Dermis blood vessel endothelial cell (primary cell): ENCODE results near the gene NBEA. TPM values are rescaled to one million over a fixed set of nuclear protein-coding genes. Genes with fewer than 3 reads are reported as not detected.

Source experiments
- DNase-seq: peaks from one replicate; pipeline ENCODE4 v3.0.0; 2010
- total RNA-seq: library from RNA; depleted of rRNA; stranded (reverse); fragments of >200 nt; gene quantifications from 2 replicates; pipeline ENCODE4 v1.2.3, GENCODE V29; 2014

NBEA gene
- total RNA-seq, 1 donor from 2014 or later, result 3.6 TPM

DNA sequence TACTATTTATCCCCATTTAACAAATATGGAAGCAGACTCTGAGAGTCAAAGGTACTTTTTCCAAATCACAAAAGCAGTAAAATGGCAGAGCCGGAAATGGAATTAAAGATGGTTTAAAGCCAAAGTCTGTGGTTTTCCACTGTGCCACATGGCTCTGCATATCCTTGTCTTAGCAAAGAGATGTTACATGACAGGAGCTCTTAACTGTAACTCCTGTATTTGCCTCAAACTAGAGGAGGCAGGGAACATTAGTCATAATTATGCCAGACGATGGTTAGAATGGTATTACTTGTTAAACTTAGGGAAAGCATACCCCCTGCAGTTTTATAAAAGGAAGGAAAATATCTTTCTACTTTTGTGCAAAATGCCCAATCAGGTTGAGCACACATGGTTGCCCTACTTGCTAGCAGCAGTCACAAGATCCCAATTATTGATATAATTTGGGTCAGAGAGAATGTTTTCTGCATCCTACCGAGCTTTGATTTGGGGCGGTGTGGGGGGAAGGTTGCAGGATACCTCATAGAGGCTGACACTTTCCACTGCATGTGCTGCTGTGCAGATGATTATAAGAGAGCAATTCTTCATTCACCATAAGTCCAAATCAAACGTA, 576.4 kb downstream of the NBEA start:
- DNase-seq, result no peak

DNA sequence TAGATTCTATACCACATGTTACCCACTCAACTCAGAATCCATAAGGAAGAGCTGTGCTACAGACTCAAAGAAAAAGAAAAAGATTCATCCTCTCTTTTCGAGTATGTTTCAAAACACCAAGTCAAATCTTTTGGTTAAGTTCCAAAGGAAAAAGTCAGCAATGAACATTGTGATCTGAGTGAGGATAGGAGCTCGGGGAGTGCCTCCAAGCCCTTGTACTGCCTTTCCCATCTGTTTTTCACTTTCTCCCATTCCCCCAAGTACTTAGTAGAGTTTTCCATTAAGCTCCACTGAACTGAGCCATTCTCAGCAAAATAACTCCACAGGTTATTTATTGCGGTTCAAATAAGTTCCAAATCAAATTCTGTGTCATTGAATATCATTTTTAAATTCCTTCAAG, 582.1 kb downstream of the NBEA start:
- DNase-seq, result no peak

DNA sequence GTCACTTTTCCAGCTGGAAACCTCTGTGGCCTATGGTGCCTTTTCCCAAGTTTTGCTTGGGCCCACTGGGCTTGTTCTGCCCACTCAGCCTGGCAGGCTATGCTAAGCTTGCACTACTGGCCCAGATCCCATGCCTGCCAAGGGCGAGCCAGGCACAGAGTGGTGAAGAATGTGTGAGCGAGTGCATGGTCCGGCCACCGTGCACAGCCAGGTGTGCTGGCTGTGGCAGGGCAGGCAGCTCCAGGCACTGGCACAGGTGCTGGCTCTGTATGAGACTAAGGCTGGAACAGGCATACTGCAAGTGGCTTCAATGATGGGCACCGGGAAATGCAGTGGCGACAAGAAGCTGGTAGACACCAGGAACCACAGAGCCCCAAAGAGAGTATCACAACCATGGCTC, 584.5 kb downstream of the NBEA start:
- DNase-seq, result no peak

DNA sequence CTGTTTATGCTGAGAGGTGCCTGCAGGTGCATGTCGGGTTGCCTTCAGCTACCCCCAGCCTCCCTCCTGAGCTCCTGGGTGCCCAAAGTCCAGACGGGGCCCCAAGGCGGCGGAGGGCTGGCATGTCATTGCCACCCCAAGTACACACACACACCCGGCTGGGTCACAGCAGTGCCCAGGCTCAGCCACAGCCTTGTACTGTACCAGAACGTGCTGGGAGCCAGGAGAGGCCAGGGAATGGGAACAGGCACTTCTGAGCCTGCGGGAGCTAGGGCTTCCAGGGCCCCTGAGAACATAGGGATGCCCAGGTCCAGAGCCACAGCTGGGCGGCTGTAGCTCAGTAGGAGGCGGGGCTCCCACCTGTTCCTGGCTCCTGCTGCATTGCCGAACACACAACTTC, 585.4 kb downstream of the NBEA start:
- no peak for DNase-seq

DNA sequence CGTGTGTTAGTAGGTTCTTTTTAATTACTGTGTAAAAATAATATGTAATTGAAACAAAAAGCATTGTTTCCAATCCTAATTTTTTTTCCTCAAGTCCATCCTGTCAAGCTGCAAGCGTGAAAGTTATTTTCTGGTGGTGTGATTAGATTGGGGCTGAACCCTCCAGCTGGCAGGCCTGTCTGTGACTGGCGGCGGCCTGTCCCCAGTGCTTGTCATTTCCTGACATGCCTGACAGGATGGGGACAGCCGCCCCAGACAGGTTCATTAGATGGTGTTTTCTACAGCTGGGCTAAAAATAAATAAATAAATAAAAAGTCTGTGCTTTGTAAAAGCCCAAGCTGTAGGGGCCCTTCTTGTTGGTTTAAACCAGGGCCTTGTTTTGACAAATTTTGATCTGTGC, 588.1 kb downstream of the NBEA start:
- no peak for DNase-seq

DNA sequence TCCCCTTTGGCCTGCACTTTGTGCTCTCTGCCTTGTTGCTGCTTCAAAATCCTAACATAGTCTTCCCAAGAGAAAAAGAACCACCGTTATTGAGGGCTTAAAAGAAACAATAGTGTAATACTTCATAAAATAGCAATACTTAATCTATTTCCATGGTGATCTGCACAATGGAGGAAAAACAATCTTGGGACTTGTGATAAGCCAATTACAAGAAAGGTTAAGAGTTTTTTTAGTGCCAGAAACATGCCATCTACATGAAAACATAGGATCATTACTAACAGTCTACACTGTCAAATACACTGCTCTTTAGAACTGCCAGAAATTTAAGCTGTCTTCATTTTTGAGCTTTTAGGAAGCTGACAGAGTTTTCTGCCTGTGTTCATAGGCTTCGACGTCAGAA, 588.5 kb downstream of the NBEA start:
- DNase-seq, result no peak

DNA sequence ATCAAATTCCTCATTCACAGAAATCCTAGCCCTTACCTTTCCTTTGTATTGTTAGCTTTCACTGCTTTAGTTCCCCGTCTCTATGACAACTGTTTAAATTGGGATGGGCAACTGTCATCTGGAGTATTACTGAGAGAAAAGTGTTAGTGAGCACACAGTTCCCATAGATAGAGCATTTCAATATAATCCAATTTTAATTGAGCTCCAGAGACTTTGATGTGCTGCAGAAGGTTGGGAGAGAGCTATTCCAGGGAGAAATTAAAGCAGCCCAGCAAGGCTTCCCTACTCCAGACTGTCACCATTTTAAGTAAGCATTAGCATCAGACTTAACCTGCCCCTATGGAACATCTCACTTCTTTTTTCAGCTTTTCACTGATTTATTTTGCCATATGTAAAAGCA, 589.5 kb downstream of the NBEA start:
- DNase-seq, result no peak

DNA sequence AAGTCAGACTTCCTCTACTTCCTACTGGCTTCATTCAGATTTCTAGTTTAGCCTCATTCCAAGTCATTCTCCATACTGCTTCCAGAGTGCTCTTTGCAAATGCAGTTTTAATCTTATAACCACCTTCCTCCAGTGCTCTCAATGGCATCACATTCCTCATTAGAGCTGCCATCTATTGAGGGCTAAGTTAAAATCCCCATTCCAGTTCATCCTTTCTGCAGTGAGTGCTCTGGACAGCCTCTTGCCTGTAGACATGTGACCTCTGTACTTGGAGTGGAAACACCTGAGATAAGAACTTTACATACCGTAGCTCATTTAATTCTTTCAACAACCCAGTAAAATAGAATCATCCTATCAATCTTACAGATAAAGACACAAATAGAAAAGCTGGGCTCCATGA, 592.3 kb downstream of the NBEA start:
- no peak for DNase-seq

DNA sequence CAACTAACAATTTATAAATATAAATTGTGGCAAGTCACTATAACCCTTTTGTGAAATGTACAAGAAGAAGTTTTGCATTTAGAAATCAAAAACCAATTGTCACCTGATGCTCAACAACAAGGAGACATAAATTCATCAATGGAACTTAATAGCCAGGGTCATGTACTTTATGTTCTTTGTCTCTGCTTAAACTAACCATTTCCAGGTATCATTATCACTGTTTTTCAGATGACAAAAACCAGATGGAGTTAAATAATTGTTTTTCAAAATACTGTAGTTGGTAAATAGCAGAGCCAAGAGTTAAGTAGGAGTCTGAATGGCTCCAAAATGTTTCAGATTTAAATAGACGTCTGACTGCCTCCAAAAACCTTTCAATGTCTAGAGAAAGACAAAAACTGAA, 606.7 kb downstream of the NBEA start:
- no peak for DNase-seq

DNA sequence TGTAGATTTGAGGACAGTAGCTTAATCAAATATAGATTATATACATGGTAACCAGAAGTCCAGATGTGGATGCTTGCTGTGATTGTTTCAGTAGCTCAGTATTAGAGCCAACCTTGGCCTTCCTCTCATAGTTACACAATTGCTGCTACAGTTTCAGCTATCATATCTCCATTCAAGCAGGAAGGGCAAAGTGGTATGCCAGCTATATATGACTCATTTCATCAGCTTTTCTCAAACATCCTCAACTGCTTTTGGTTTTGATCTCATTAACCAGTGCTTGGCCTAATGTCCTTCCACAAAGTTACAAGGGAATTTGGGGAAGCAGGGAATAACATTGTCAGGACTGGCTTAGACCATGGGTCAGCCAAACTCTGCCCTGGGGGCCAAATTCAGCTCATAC, 607.4 kb downstream of the NBEA start:
- DNase-seq, result no peak

DNA sequence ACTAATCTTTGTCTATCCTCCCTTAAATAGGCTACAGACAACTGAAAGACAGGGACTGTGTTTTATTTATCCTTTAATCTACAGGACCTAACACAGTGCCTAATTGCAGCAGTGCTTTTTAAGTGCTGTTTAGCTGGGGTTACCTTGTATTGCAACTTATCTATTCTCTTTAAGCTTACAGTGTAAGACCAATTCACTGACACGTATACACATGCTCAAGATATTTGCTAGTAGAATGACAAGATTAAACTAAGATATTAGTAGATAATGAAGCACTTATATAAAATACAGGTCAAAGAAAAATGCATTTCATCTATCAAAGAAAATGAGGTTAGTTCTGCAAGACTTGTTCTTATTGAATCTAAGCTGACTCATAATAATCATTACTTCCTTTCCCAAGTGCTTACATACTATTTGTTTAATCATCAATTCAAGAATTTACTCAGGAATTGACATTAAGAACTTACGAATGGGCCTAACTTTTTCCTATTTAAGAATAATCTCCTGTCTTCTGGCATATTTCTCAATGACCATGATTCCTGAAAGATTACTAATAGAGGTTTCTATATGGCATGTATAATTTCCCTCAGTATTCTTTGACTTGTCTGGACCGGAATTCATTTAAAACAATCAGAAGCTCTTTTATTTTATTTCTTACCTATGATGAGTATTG, 610.2 kb downstream of the NBEA start:
- no peak for DNase-seq

DNA sequence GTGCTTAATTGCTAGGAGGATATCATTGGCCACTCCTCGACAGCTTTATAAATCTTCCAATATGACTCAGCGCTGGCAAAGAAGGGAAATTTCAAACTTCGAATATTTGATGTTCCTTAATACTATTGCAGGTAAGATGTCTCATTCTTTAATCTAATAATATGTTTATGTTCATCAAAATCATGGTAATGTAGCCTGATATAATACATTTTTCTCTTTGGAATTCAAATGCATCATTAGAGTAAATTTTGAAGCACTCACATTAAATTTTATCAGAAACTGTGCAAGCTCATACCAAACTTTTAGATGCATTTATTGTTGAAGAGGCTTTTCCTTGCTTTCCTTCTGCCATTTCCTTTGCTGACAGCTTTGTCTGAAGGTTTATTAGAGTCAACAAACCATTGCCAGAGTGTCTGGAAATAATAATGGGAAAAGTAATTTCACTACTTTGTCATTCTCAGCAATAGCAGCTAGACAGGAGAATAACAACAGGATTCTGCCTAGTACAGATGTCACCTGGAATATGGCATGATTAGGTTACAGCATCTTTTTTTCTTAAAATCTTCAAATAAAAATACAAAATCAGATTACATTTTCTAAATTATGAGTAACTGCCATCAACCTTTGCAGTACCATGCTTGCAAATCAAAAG, 613.0 kb downstream of the NBEA start:
- DNase-seq, result no peak

DNA sequence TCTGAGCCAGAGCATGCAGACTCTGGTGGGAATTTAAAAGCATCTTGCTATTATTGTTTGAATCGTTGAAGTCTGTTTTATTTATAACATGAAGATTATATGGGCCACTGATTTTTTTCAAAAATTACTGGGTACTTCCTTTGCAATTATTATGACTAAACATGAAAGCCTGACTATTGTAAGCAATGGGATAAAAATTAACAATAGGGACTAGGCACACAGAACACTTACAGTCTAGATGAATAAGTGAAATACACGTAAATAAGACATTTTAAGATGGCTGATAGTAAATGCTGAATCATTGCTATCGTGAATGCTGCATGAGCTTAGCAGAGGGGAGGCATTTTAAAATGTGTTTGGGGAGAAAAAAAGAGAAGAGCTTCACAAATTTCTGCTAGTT, 615.4 kb downstream of the NBEA start:
- no peak for DNase-seq

DNA sequence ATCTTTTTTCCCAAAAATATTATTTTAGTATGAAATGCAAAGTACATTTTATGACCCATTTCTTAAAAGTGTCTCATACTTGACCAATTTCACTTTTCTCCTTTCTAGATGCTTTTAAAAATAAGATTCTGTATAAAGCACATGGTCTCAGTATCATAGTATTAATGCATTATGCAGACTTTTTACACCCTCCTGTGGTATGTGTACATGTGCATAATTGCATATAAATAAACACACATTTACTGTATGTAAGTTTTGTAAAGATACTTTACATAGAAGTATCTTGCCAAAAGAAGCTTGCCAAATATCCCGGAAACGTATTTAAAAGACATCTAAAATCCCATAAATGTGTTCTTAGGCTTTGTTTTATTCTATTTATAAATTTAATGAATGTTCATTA, 619.5 kb downstream of the NBEA start:
- no peak for DNase-seq

DNA sequence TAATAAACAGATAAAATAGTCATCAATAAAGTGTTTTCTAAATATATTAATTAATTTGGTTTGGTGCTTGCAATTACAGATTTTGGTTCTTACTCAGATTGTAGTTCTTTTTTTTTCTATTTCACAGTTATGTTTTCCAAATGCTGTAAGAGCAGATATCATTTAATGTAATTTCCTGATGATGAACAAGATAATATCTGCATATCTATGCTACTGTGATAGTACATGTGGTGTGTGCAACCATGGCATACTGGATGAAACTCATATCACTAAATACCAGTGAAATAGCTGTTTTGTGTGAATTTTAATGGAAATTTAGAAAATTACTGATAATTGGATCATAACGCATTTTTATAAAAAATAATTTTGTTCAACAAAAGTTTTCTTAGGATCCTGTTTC, 623.2 kb downstream of the NBEA start:
- no peak for DNase-seq

DNA sequence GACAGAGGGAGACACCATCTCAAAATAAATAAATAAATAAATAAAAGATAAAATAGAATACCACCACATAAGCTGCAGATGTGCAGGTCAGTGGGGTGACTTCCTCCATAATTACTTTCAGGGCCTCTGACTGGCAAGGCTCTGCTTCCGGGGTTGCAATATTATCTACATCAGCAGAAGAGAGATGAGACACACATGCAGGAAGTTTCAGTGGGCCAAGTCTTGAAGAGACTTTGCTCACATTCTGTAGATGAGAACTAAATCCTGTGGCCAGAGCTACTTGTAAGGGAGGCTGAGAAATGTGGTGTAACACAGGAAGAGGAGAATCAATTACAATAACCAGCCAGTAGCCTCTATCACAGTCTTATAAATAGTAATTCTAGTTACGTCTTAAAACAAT, 624.3 kb downstream of the NBEA start:
- DNase-seq, result no peak

DNA sequence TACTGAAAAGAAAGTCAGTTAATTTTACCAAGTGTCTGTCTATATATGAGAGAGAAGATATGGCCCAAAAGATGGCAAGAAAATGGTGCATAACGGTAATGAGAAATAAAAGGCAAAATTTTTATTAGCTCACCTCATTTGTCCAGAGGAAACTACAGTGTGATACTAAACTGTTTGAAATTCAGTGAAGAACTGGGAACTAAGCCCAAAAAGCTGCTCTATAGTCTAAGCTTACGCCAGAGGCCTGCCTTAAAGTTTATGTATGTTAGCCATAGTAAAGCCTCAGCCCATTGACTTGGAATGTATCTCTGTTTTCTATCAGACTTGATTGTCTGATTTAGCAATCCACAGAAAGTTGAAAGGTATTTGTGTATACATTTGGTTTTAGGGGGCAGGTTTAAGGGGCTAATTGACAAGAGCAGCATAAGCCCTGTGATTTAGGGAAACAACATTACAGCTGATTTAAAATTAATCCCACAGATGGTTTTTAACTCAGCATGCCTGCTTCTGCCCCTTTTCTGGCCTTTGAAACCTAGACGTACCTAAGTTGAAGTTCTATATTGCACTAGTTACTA, 625.4 kb downstream of the NBEA start:
- no peak for DNase-seq

DNA sequence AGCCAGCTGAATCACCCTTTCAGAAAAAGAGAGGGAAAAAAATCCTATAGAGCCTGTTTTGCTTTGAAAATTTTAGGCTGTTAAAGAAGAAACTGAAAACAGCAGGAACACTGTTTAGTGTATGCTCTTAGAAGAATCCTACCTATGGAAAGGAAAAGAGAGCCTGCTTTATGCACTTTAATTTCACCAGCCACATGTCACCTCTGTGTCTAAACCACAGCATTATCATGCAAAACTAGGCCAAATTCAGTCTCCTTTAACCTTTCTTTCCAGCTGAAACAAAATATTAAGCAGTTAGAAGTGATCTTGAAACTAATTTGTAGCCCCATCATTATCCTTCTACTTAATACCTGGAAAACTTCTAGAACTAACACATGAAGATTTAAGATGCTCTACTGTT, 631.6 kb downstream of the NBEA start:
- DNase-seq, result no peak

DNA sequence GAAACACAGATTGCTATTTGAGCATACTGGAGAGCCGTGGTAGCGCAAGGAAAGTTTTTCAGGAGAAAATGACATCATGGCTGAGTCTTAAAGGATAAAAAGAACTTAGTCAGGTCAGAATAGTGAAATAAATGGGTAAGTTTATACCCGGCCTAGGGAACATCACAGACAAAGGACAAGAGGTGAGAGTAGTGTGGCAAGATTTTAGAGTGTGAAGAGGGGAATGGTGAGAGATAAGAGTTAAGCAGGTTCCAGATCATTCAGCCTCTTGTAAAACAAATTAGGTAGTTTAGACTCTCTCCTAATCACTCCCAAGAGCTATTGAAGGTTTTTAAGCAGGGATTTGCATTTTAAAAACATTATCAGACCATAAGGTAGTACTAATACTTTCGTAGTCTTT, 650.4 kb downstream of the NBEA start:
- no peak for DNase-seq

DNA sequence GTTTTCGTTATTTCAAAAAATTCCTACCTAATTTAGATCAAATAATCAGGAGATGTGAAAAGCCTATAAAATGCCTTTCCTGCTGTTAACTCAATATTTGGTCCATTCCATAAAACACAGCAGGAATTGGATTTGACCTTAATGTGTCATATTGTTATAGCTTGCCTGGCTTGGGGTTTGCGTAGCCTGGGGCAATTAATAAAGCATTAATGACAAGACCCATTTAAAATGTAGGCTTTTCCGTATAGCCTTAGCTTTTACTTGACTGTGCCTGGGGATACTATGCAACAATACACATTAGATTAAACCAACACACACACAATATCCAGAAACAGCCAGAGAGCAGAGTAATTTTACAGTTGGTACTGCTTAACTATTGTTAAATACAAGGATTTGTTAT, 651.6 kb downstream of the NBEA start:
- DNase-seq, result no peak

DNA sequence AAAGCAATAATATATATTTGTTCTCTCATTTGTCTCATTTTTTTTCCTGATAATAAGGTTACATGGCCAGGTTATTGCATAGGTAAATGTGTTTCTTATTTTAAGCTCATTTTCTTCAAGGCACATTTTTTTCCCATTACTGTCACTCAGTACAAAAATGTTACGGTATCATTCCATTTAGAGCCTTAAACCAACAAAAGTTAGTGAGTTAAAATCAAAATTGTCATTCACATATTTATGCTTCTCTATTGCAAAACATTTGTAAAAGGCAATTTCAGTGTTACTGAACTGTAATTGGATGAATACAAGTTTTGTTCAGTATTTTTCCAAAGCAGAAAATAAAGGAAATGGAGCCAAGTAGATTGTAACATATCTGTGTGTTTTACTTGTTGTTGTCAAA, 652.0 kb downstream of the NBEA start:
- no peak for DNase-seq

DNA sequence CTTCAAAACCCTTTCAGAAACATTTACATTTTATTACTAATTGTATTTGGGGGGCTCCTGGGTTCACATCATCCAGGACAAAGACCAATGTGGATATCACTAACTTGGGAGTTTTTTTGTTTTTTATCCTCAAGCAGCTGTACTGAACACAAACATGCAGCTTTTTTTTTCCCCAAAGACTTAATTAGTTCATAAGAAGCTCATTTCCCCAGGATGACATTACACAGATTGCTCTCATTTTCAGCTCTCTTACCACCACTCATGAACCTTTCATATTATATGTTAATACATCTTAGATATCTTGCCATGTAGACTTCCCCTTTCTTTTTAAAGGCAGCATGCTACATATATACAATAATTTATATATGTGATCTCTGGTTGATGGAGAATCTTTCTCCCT, 653.1 kb downstream of the NBEA start:
- no peak for DNase-seq

DNA sequence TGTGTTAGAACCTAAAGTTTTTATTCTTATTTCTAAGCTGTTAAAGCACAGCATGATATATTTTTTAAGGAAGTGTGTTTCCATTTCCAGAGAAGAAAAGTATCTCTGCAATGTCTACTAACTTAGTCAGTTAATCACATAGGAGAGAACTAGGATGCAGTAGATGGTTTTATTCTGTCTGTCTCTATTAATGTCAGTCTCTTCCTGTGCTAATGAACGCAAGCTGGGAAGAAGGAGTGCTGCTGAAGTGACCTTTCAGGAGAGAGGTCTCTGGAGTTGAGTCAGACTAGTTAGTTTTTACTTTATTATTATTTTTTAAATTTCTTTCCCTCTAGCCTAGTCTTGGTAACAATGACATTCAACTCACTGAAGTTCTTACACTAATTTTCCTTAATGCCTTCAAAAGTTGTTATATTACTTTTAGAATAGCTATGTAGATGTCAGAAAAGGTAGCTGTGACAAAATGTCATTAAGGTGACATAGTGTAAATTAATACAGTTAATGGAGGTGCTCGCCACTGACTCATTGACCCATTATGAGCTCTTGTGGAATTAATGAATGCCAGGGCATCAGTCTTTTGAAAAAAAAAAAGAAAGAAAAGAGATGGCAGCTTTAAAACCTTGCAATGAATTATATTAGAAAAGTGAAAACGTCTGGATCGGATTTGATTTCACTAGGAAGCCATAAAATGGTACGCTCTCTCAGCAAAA, 654.4 kb downstream of the NBEA start:
- DNase-seq, result no peak

DNA sequence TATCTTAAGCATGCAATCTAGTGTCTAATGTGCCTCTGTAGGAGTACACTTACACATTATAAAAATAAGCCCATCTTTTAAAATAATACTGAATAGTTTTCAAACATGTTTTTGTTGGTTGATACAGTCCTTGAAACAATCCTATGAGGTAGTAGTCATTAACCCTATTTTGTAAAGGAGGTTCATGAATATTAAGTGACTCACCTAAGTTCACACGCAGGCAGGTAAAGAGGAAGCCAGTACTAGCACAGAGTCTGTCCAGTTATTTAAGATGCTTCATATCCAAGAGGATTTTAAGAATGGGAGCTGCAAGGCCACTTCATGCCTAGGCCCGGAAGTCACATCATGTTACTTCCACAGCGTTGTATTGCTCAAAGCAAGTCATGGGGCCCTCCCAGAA, 655.4 kb downstream of the NBEA start:
- no peak for DNase-seq
